Transverse colon (tissue), 4 donors: ENCODE results near the gene MYO15B.

Experiments
- EP300 ChIP-seq: sonication (generic); formaldehyde crosslinking; IDR thresholded peaks from one replicate; pipeline ENCODE4 v1.6.1; 2017; ENCODE audit warnings: antibody characterized with exemption, low read depth
- POLR2A ChIP-seq: fragments of 450-650 bp; IDR thresholded peaks from one replicate; pipeline ENCODE4 v1.6.1; 2016; ENCODE audit warnings: antibody characterized with exemption, mild to moderate bottlenecking, moderate library complexity
- POLR2AphosphoS5 ChIP-seq, 3 donors: sonication (generic); formaldehyde crosslinking; IDR thresholded peaks; one replicate each; pipeline ENCODE4 v1.6.1; 2016; ENCODE audit warnings: antibody characterized with exemption in 3 of 3
- TF ChIP-seq, protein P1 (sequence below), 5 experiments: fragments of 200-600 bp in 3 of 5; fragments of 450-650 bp in 2 of 5; sonication (generic) in 3 of 5; IDR thresholded peaks; 1 replicate in 2 of 5; 2 replicates in 3 of 5; pipeline ENCODE4 v1.5.1; 2016 to 2017; ENCODE audit warnings: antibody characterized with exemption in 5 of 5, inconsistent platforms in 3 of 5, mild to moderate bottlenecking in 2 of 5, moderate library complexity in 1 of 5

GRCh38 chr17:75664099-75664549, 76.5 kb downstream of the MYO15B start:
- TF ChIP-seq POLR2AphosphoS5 (IDR thresholded peaks at IDR 0.05) (no peak), POLR2A (no peak), EP300 (no peak)
- TF ChIP-seq, protein P1, sequence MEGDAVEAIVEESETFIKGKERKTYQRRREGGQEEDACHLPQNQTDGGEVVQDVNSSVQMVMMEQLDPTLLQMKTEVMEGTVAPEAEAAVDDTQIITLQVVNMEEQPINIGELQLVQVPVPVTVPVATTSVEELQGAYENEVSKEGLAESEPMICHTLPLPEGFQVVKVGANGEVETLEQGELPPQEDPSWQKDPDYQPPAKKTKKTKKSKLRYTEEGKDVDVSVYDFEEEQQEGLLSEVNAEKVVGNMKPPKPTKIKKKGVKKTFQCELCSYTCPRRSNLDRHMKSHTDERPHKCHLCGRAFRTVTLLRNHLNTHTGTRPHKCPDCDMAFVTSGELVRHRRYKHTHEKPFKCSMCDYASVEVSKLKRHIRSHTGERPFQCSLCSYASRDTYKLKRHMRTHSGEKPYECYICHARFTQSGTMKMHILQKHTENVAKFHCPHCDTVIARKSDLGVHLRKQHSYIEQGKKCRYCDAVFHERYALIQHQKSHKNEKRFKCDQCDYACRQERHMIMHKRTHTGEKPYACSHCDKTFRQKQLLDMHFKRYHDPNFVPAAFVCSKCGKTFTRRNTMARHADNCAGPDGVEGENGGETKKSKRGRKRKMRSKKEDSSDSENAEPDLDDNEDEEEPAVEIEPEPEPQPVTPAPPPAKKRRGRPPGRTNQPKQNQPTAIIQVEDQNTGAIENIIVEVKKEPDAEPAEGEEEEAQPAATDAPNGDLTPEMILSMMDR (IDR thresholded peaks at IDR 0.05), result no peak
